ENCODE measurements around the gene LIPC.

LIPC gene

GRCh38 chr15:58467121-58467721, 35.4 kb downstream of the LIPC start:
- DNase-seq (ENCODE audit: extremely low read depth, low read depth): no peak
- no peak for TF ChIP-seq CTCF (IDR thresholded peaks at IDR 0.05; ENCODE audit: low read depth, low read length)

- TF ChIP-seq CTCF (IDR thresholded peaks at IDR 0.05; ENCODE audit: low read depth, low read length): no peak
- no peak for DNase-seq (ENCODE audit: extremely low read depth, low read depth)
Observed at GRCh38 chr15:58467722-58468423, 36.1 kb downstream of the LIPC start.

GRCh38 chr15:58469432-58470353, 37.9 kb downstream of the LIPC start:
- no peak for TF ChIP-seq CTCF (IDR thresholded peaks at IDR 0.05; ENCODE audit: low read depth, low read length)
- peak; percentile 83 for DNase-seq (ENCODE audit: extremely low read depth, low read depth)

- TF ChIP-seq CTCF (IDR thresholded peaks at IDR 0.05; ENCODE audit: low read depth, low read length): no peak
- DNase-seq (ENCODE audit: extremely low read depth, low read depth): no peak
Observed at GRCh38 chr15:58471348-58471747, 39.6 kb downstream of the LIPC start.

GRCh38 chr15:58472221-58472620, 40.4 kb downstream of the LIPC start:
- DNase-seq (ENCODE audit: extremely low read depth, low read depth): no peak
- no peak for TF ChIP-seq CTCF (IDR thresholded peaks at IDR 0.05; ENCODE audit: low read depth, low read length)

GRCh38 chr15:58472821-58473581, 41.2 kb downstream of the LIPC start:
- TF ChIP-seq CTCF (IDR thresholded peaks at IDR 0.05; ENCODE audit: low read depth, low read length): no peak
- DNase-seq (ENCODE audit: extremely low read depth, low read depth): no peak
